Measurements from ENCODE around the gene ARHGAP12. TPM values are rescaled to one million over a fixed set of nuclear protein-coding genes. Genes with fewer than 3 reads are reported as not detected.

Gene ARHGAP12
- total RNA-seq, 1 donor from 2014 or later: 61.6 TPM

GRCh38 chr10:31887850-31888249, 40.8 kb downstream of the ARHGAP12 start:
- Histone ChIP-seq H3K27me3 (ENCODE audit: control insufficient read depth in 3 of 3, insufficient read depth in 3 of 3, low read length in 3 of 3) (no peaks in the 10 kb centered on the region), H3K9me3 (ENCODE audit: control insufficient read depth in 3 of 3, low read length in 3 of 3) (no peaks in the 10 kb centered on the region), H3K27ac (ENCODE audit: low read depth, low read length) (no peak overlapping the region)

GRCh38 chr10:31886885-31887284, 41.7 kb downstream of the ARHGAP12 start:
- Histone ChIP-seq H3K9ac (ENCODE audit: low read depth in 1 of 3, low read length in 3 of 3) (no peak overlapping the region), H3K4me1 (ENCODE audit: control insufficient read depth in 3 of 3, insufficient read depth in 3 of 3, low read length in 3 of 3) (peaks cover 5 to 14% (median 11%) of the 10 kb centered on the region in 3 donors), H3K36me3 (ENCODE audit: control insufficient read depth in 3 of 3, insufficient read depth in 3 of 3, low read length in 3 of 3) (no peaks in the 10 kb centered on the region), H3K4me3 (ENCODE audit: low read length in 3 of 3) (no peak overlapping the region), H3K27me3 (ENCODE audit: control insufficient read depth in 3 of 3, insufficient read depth in 3 of 3, low read length in 3 of 3) (no peaks in the 10 kb centered on the region), H3K27ac (ENCODE audit: low read depth, low read length) (no peak overlapping the region), H3K9me3 (ENCODE audit: control insufficient read depth in 3 of 3, low read length in 3 of 3) (no peaks in the 10 kb centered on the region)

More at GRCh38 chr10:31887850-31888249, 40.8 kb downstream of the ARHGAP12 start:
- Histone ChIP-seq H3K36me3 (ENCODE audit: control insufficient read depth in 3 of 3, insufficient read depth in 3 of 3, low read length in 3 of 3) (no peaks in the 10 kb centered on the region), H3K4me3 (ENCODE audit: low read length in 3 of 3) (no peak overlapping the region), H3K9ac (ENCODE audit: low read depth in 1 of 3, low read length in 3 of 3) (no peak overlapping the region), H3K4me1 (ENCODE audit: control insufficient read depth in 3 of 3, insufficient read depth in 3 of 3, low read length in 3 of 3) (peaks cover 5 to 14% (median 11%) of the 10 kb centered on the region in 3 donors)

- Histone ChIP-seq H3K4me3 (ENCODE audit: low read length in 3 of 3) (no peak overlapping the region), H3K4me1 (ENCODE audit: control insufficient read depth in 3 of 3, insufficient read depth in 3 of 3, low read length in 3 of 3) (peaks cover 5 to 14% (median 11%) of the 10 kb centered on the region in 3 donors), H3K9me3 (ENCODE audit: control insufficient read depth in 3 of 3, low read length in 3 of 3) (no peaks in the 10 kb centered on the region), H3K27ac (ENCODE audit: low read depth, low read length) (no peak overlapping the region), H3K27me3 (ENCODE audit: control insufficient read depth in 3 of 3, insufficient read depth in 3 of 3, low read length in 3 of 3) (no peaks in the 10 kb centered on the region), H3K36me3 (ENCODE audit: control insufficient read depth in 3 of 3, insufficient read depth in 3 of 3, low read length in 3 of 3) (no peaks in the 10 kb centered on the region), H3K9ac (ENCODE audit: low read depth in 1 of 3, low read length in 3 of 3) (no peak overlapping the region)
Measured at GRCh38 chr10:31885971-31886370, 42.7 kb downstream of the ARHGAP12 start.

- Histone ChIP-seq H3K9ac (ENCODE audit: low read depth in 1 of 3, low read length in 3 of 3) (no peak overlapping the region), H3K36me3 (ENCODE audit: control insufficient read depth in 3 of 3, insufficient read depth in 3 of 3, low read length in 3 of 3) (no peaks in the 10 kb centered on the region), H3K4me3 (ENCODE audit: low read length in 3 of 3) (no peak overlapping the region), H3K9me3 (ENCODE audit: control insufficient read depth in 3 of 3, low read length in 3 of 3) (no peaks in the 10 kb centered on the region), H3K27me3 (ENCODE audit: control insufficient read depth in 3 of 3, insufficient read depth in 3 of 3, low read length in 3 of 3) (no peaks in the 10 kb centered on the region), H3K4me1 (ENCODE audit: control insufficient read depth in 3 of 3, insufficient read depth in 3 of 3, low read length in 3 of 3) (peaks cover 5 to 14% (median 11%) of the 10 kb centered on the region in 3 donors), H3K27ac (ENCODE audit: low read depth, low read length) (no peak overlapping the region)
Measured at GRCh38 chr10:31884386-31884785, 44.2 kb downstream of the ARHGAP12 start.

- no peak overlapping the region for H3K27ac ChIP-seq (ENCODE audit: low read depth, low read length)
- no peaks in the 10 kb centered on the region for H3K36me3 ChIP-seq (ENCODE audit: control insufficient read depth in 3 of 3, insufficient read depth in 3 of 3, low read length in 3 of 3)
- peaks cover 5 to 11% (median 11%) of the 10 kb centered on the region in 3 donors for H3K4me1 ChIP-seq (ENCODE audit: control insufficient read depth in 3 of 3, insufficient read depth in 3 of 3, low read length in 3 of 3)
- H3K27me3 ChIP-seq (ENCODE audit: control insufficient read depth in 3 of 3, insufficient read depth in 3 of 3, low read length in 3 of 3): no peaks in the 10 kb centered on the region
- H3K9me3 ChIP-seq (ENCODE audit: control insufficient read depth in 3 of 3, low read length in 3 of 3): no peaks in the 10 kb centered on the region
- no peak overlapping the region for H3K9ac ChIP-seq (ENCODE audit: low read depth in 1 of 3, low read length in 3 of 3)
- no peak overlapping the region for H3K4me3 ChIP-seq (ENCODE audit: low read length in 3 of 3)
Measured at GRCh38 chr10:31883397-31883796, 45.2 kb downstream of the ARHGAP12 start.

- Histone ChIP-seq H3K4me3 (ENCODE audit: low read length in 3 of 3) (no peak overlapping the region), H3K9me3 (ENCODE audit: control insufficient read depth in 3 of 3, low read length in 3 of 3) (no peaks in the 10 kb centered on the region), H3K27me3 (ENCODE audit: control insufficient read depth in 3 of 3, insufficient read depth in 3 of 3, low read length in 3 of 3) (no peaks in the 10 kb centered on the region), H3K27ac (ENCODE audit: low read depth, low read length) (no peak overlapping the region), H3K4me1 (ENCODE audit: control insufficient read depth in 3 of 3, insufficient read depth in 3 of 3, low read length in 3 of 3) (peaks cover 0 to 3% (median 3%) of the 10 kb centered on the region in 3 donors), H3K9ac (ENCODE audit: low read depth in 1 of 3, low read length in 3 of 3) (no peak overlapping the region), H3K36me3 (ENCODE audit: control insufficient read depth in 3 of 3, insufficient read depth in 3 of 3, low read length in 3 of 3) (no peaks in the 10 kb centered on the region)
Measured at GRCh38 chr10:31878486-31878885, 50.1 kb downstream of the ARHGAP12 start.

- Histone ChIP-seq H3K27me3 (ENCODE audit: control insufficient read depth in 3 of 3, insufficient read depth in 3 of 3, low read length in 3 of 3) (no peaks in the 10 kb centered on the region), H3K9ac (ENCODE audit: low read depth in 1 of 3, low read length in 3 of 3) (no peak overlapping the region), H3K4me1 (ENCODE audit: control insufficient read depth in 3 of 3, insufficient read depth in 3 of 3, low read length in 3 of 3) (peaks cover 0 to 4% (median 3%) of the 10 kb centered on the region in 3 donors), H3K27ac (ENCODE audit: low read depth, low read length) (no peak overlapping the region), H3K9me3 (ENCODE audit: control insufficient read depth in 3 of 3, low read length in 3 of 3) (no peaks in the 10 kb centered on the region), H3K4me3 (ENCODE audit: low read length in 3 of 3) (no peak overlapping the region), H3K36me3 (ENCODE audit: control insufficient read depth in 3 of 3, insufficient read depth in 3 of 3, low read length in 3 of 3) (no peaks in the 10 kb centered on the region)
Measured at GRCh38 chr10:31876652-31877352, 51.8 kb downstream of the ARHGAP12 start.

GRCh38 chr10:31875608-31876007, 53.0 kb downstream of the ARHGAP12 start:
- Histone ChIP-seq H3K9ac (ENCODE audit: low read depth in 1 of 3, low read length in 3 of 3) (no peak overlapping the region), H3K9me3 (ENCODE audit: control insufficient read depth in 3 of 3, low read length in 3 of 3) (no peaks in the 10 kb centered on the region), H3K4me3 (ENCODE audit: low read length in 3 of 3) (no peak overlapping the region), H3K27ac (ENCODE audit: low read depth, low read length) (no peak overlapping the region), H3K4me1 (ENCODE audit: control insufficient read depth in 3 of 3, insufficient read depth in 3 of 3, low read length in 3 of 3) (peaks cover 5 to 13% (median 6%) of the 10 kb centered on the region in 3 donors), H3K27me3 (ENCODE audit: control insufficient read depth in 3 of 3, insufficient read depth in 3 of 3, low read length in 3 of 3) (no peaks in the 10 kb centered on the region), H3K36me3 (ENCODE audit: control insufficient read depth in 3 of 3, insufficient read depth in 3 of 3, low read length in 3 of 3) (no peaks in the 10 kb centered on the region)

- Histone ChIP-seq H3K27ac (ENCODE audit: low read depth, low read length) (no peak overlapping the region), H3K4me3 (ENCODE audit: low read length in 3 of 3) (no peak overlapping the region), H3K4me1 (ENCODE audit: control insufficient read depth in 3 of 3, insufficient read depth in 3 of 3, low read length in 3 of 3) (peaks cover 5 to 13% (median 6%) of the 10 kb centered on the region in 3 donors), H3K36me3 (ENCODE audit: control insufficient read depth in 3 of 3, insufficient read depth in 3 of 3, low read length in 3 of 3) (no peaks in the 10 kb centered on the region), H3K9me3 (ENCODE audit: control insufficient read depth in 3 of 3, low read length in 3 of 3) (no peaks in the 10 kb centered on the region), H3K27me3 (ENCODE audit: control insufficient read depth in 3 of 3, insufficient read depth in 3 of 3, low read length in 3 of 3) (no peaks in the 10 kb centered on the region), H3K9ac (ENCODE audit: low read depth in 1 of 3, low read length in 3 of 3) (no peak overlapping the region)
Measured at GRCh38 chr10:31873724-31874123, 54.9 kb downstream of the ARHGAP12 start.

- no peak overlapping the region for H3K27ac ChIP-seq (ENCODE audit: low read depth, low read length)
- no peak overlapping the region for H3K4me3 ChIP-seq (ENCODE audit: low read length in 3 of 3)
- no peaks in the 10 kb centered on the region for H3K36me3 ChIP-seq (ENCODE audit: control insufficient read depth in 3 of 3, insufficient read depth in 3 of 3, low read length in 3 of 3)
- no peak overlapping the region for H3K9ac ChIP-seq (ENCODE audit: low read depth in 1 of 3, low read length in 3 of 3)
- peaks cover 5 to 13% (median 6%) of the 10 kb centered on the region in 3 donors for H3K4me1 ChIP-seq (ENCODE audit: control insufficient read depth in 3 of 3, insufficient read depth in 3 of 3, low read length in 3 of 3)
- no peaks in the 10 kb centered on the region for H3K27me3 ChIP-seq (ENCODE audit: control insufficient read depth in 3 of 3, insufficient read depth in 3 of 3, low read length in 3 of 3)
- H3K9me3 ChIP-seq (ENCODE audit: control insufficient read depth in 3 of 3, low read length in 3 of 3): no peaks in the 10 kb centered on the region
Measured at GRCh38 chr10:31871266-31872065, 57.2 kb downstream of the ARHGAP12 start.
